T-cell (primary cell): ENCODE measurements around the gene OPTN. TPM values are rescaled to one million over a fixed set of nuclear protein-coding genes. Genes with fewer than 3 reads are reported as not detected.

ENCODE experiments used
- ATAC-seq, 4 experiments: fragments of 200-7000 bp in 3 of 4; fragments of 150-1000 bp in 1 of 4; cut with Tn5 transposase; replicated peaks in 1 of 4; 1 replicate in 3 of 4; 2 replicates in 1 of 4; pipeline ENCODE4 v1.10.0; 2021; ENCODE audit warnings: moderate library complexity in 3 of 4, mild to moderate bottlenecking in 2 of 4, moderate number of reproducible peaks in 1 of 4
- CTCF ChIA-PET, 2 donors: fragments of 300-600 bp; sonication (Branson Sonifier 250); formaldehyde crosslinking; loops; one replicate each; lab custom pipeline; 2022; ENCODE audit warnings: antibody characterized with exemption in 2 of 2; lab: Charles Lee
- POLR2A ChIA-PET, 2 donors: fragments of 300-600 bp; sonication (Branson Sonifier 250); formaldehyde crosslinking; loops; one replicate each; lab custom pipeline; 2022; ENCODE audit warnings: antibody characterized with exemption in 2 of 2; lab: Charles Lee
- DNase-seq, 35 experiments: peaks; one replicate each; pipeline versions ENCODE4 v3.0.0 to v3.0.0-alpha.2; 2013 to 2023
- H3K27ac ChIP-seq: one replicate; pipeline ENCODE4 v1.5.1; 2013; ENCODE audit warnings: low read length
- H3K27me3 ChIP-seq, 2 experiments: replicated peaks in 1 of 2; 1 replicate in 1 of 2; 2 replicates in 1 of 2; pipeline versions ENCODE4 v1.6.1 to v1.7.0; 2013; ENCODE audit warnings: low read length in 1 of 2, mixed read lengths in 1 of 2; ENCODE audit not compliant: control insufficient read depth in 2 of 2, insufficient read depth in 2 of 2; ENCODE audit errors: extremely low read depth in 1 of 2
- H3K36me3 ChIP-seq, 2 donors: 1 replicate in 1 of 2; 2 replicates in 1 of 2; pipeline versions ENCODE4 v1.6.1 to v1.7.0; 2013; ENCODE audit warnings: low read length in 1 of 2; ENCODE audit not compliant: control insufficient read depth in 2 of 2, insufficient read depth in 1 of 2; ENCODE audit errors: extremely low read depth in 1 of 2
- H3K4me1 ChIP-seq, 2 experiments: 1 replicate in 1 of 2; 2 replicates in 1 of 2; pipeline versions ENCODE4 v1.6.1 to v1.7.0; 2013; ENCODE audit warnings: low read length in 2 of 2, mixed read lengths in 1 of 2; ENCODE audit not compliant: insufficient read depth in 2 of 2, control insufficient read depth in 1 of 2; ENCODE audit errors: extremely low read depth in 1 of 2
- H3K4me3 ChIP-seq, 2 donors: 1 replicate in 1 of 2; 2 replicates in 1 of 2; pipeline versions ENCODE4 v1.5.1 to v1.7.0; 2013; ENCODE audit warnings: mild to moderate bottlenecking in 2 of 2, low read length in 1 of 2, moderate library complexity in 1 of 2; ENCODE audit not compliant: control insufficient read depth in 1 of 2; ENCODE audit errors: extremely low read depth in 1 of 2
- H3K9me3 ChIP-seq: 2 replicates; pipeline ENCODE4 v1.7.0; 2013
- H3K27ac Mint-ChIP-seq, 2 donors: one replicate each; pipeline ENCODE4 v1.8.0; 2020 to 2021; ENCODE audit warnings: mild to moderate bottlenecking in 2 of 2, mixed read lengths in 2 of 2
- H3K27me3 Mint-ChIP-seq, 2 donors: one replicate each; pipeline ENCODE4 v1.8.0; 2021 to 2022; ENCODE audit warnings: mixed read lengths in 2 of 2
- H3K36me3 Mint-ChIP-seq: one replicate; pipeline ENCODE4 v1.8.0; 2021; ENCODE audit warnings: mixed read lengths
- H3K4me1 Mint-ChIP-seq, 3 donors: one replicate each; pipeline ENCODE4 v1.8.0; 2020 to 2022; ENCODE audit warnings: mixed read lengths in 3 of 3, mild to moderate bottlenecking in 1 of 3
- H3K4me3 Mint-ChIP-seq, 3 donors: one replicate each; pipeline ENCODE4 v1.8.0; 2020 to 2022; ENCODE audit warnings: mild to moderate bottlenecking in 3 of 3, mixed read lengths in 3 of 3, moderate library complexity in 3 of 3
- H3K9me3 Mint-ChIP-seq, 3 donors: one replicate each; pipeline ENCODE4 v1.8.0; 2020 to 2022; ENCODE audit warnings: mixed read lengths in 3 of 3
- WGBS: methylation state at CpG from one replicate; pipeline ENCODE4 v1.1.5; 2013; ENCODE audit warnings: missing lambda C conversion rate; ENCODE audit not compliant: insufficient coverage; 5-methylcytosine and 5-hydroxymethylcytosine counted together
- total RNA-seq, 35 experiments: library from RNA in 6 of 35; stranded (reverse) in 6 of 35; fragments of 120-200 nt in 1 of 35; gene quantifications; one replicate each; pipeline versions ENCODE4 v1.2.1 to v1.2.4 and lab custom pipeline; 2013 to 2026

Gene OPTN
- total RNA-seq, 5 donors from 2014 or later (not counting 1 experiment from before 2014, with no cell fraction given) = 87.7 to 115 (median 94.9) TPM

- no peak overlapping the region for H3K27ac Mint-ChIP-seq
- no peaks in the 10 kb centered on the region for H3K9me3 ChIP-seq
- WGBS = 83% methylated on average over 1 of the region's 5 CpGs
- H3K36me3 Mint-ChIP-seq = no peaks in the 10 kb centered on the region
- ATAC-seq (no peak), DNase-seq (no peak)
- POLR2A ChIA-PET = no interaction called here
- no peaks in the 10 kb centered on the region for H3K4me1 Mint-ChIP-seq
- H3K27me3 ChIP-seq = peaks cover 0 to 9% of the 10 kb centered on the region in 2 experiments
- peaks cover 7 to 30% of the 10 kb centered on the region in 2 donors for H3K27me3 Mint-ChIP-seq
- no peak overlapping the region for H3K4me3 ChIP-seq
- CTCF ChIA-PET = no interaction called here
- H3K4me1 ChIP-seq = no peaks in the 10 kb centered on the region
- H3K9me3 Mint-ChIP-seq = no peaks in the 10 kb centered on the region
- H3K4me3 Mint-ChIP-seq = no peak overlapping the region
- no peak overlapping the region for H3K27ac ChIP-seq
- H3K36me3 ChIP-seq = no peaks in the 10 kb centered on the region
These were observed 37.2 kb upstream of the OPTN start for GRCh38 chr10:13062803-13063202.

- CTCF ChIA-PET = no interaction called here
- Histone ChIP-seq H3K4me3 (no peak overlapping the region), H3K27ac (no peak overlapping the region), H3K36me3 (no peaks in the 10 kb centered on the region), H3K4me1 (no peaks in the 10 kb centered on the region), H3K27me3 (peaks cover 0 to 6% of the 10 kb centered on the region in 2 experiments), H3K9me3 (no peaks in the 10 kb centered on the region)
- Mint-ChIP-seq H3K36me3 (no peaks in the 10 kb centered on the region), H3K9me3 (no peaks in the 10 kb centered on the region), H3K4me3 (no peak overlapping the region), H3K4me1 (no peaks in the 10 kb centered on the region), H3K27me3 (peaks cover 4 to 29% of the 10 kb centered on the region in 2 donors), H3K27ac (no peak overlapping the region)
- DNase-seq = no peak
- POLR2A ChIA-PET = no interaction called here
- ATAC-seq = no peak
- 46% methylated on average over 3 of the region's 6 CpGs for WGBS
These were observed 33.4 kb upstream of the OPTN start for GRCh38 chr10:13066527-13066926.

GRCh38 chr10:13067431-13067830 is 32.5 kb upstream of the OPTN start:
- CTCF ChIA-PET = no interaction called here
- H3K27me3 ChIP-seq = peaks cover 0 to 6% of the 10 kb centered on the region in 2 experiments
- Mint-ChIP-seq H3K9me3 (no peaks in the 10 kb centered on the region), H3K36me3 (no peaks in the 10 kb centered on the region), H3K27me3 (peaks cover 4 to 29% of the 10 kb centered on the region in 2 donors), H3K27ac (no peak overlapping the region), H3K4me1 (no peaks in the 10 kb centered on the region), H3K4me3 (no peak overlapping the region)
- POLR2A ChIA-PET = no interaction called here
- no peak overlapping the region for H3K4me3 ChIP-seq
- no peaks in the 10 kb centered on the region for H3K4me1 ChIP-seq
- ATAC-seq (no peak), DNase-seq (no peak)
- H3K9me3 ChIP-seq = no peaks in the 10 kb centered on the region
- 38% methylated on average over 1 of the region's 7 CpGs for WGBS
- no peaks in the 10 kb centered on the region for H3K36me3 ChIP-seq
- H3K27ac ChIP-seq = no peak overlapping the region

- no peaks in the 10 kb centered on the region for H3K9me3 Mint-ChIP-seq
- H3K36me3 Mint-ChIP-seq = no peaks in the 10 kb centered on the region
- H3K4me3 ChIP-seq = no peak overlapping the region
- H3K9me3 ChIP-seq = no peaks in the 10 kb centered on the region
- H3K36me3 ChIP-seq = no peaks in the 10 kb centered on the region
- H3K27me3 ChIP-seq = peaks cover 0 to 6% of the 10 kb centered on the region in 2 experiments
- CTCF ChIA-PET = no interaction called here
- DNase-seq (no peak), ATAC-seq (no peak)
- peaks cover 4 to 29% of the 10 kb centered on the region in 2 donors for H3K27me3 Mint-ChIP-seq
- H3K27ac ChIP-seq = no peak overlapping the region
- WGBS = no CpG with 5 or more reads among the region's 5 CpGs
- no peak overlapping the region for H3K4me3 Mint-ChIP-seq
- POLR2A ChIA-PET = no interaction called here
- no peak overlapping the region for H3K27ac Mint-ChIP-seq
- H3K4me1 Mint-ChIP-seq = no peaks in the 10 kb centered on the region
- H3K4me1 ChIP-seq = no peaks in the 10 kb centered on the region
These were observed 31.9 kb upstream of the OPTN start for GRCh38 chr10:13068071-13068470.

DNA sequence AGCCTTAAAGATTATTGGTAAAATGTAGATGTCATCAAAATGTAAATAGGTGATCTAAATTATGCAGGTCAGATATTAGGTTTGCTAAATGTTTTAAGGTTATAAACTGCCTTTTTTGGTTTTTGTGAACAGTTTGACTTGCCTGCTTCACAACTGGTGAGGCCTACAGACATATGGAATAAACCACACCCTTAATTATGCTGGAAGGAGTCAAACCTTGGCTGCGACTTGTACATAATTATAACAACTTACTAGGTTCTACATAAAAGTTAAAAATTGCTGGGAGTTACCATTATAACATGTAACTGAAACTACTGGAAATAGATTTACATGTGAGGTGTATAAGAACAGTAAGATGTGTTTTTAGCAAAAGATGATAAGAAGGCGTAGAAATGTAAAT is 31.5 kb upstream of the OPTN start:
- Histone ChIP-seq H3K36me3 (no peaks in the 10 kb centered on the region), H3K4me1 (no peaks in the 10 kb centered on the region), H3K9me3 (no peaks in the 10 kb centered on the region), H3K27me3 (peaks cover 0 to 8% of the 10 kb centered on the region in 2 experiments), H3K27ac (no peak overlapping the region), H3K4me3 (no peak overlapping the region)
- no peak for ATAC-seq
- Mint-ChIP-seq H3K36me3 (no peaks in the 10 kb centered on the region), H3K27me3 (peaks cover 4 to 26% of the 10 kb centered on the region in 2 donors), H3K9me3 (no peaks in the 10 kb centered on the region), H3K4me3 (no peak overlapping the region), H3K4me1 (no peaks in the 10 kb centered on the region), H3K27ac (no peak overlapping the region)
- DNase-seq = no peak
- WGBS = 100% methylated on average over 1 of the region's 2 CpGs
- ChIA-PET CTCF (no interaction called here), POLR2A (no interaction called here)

DNA sequence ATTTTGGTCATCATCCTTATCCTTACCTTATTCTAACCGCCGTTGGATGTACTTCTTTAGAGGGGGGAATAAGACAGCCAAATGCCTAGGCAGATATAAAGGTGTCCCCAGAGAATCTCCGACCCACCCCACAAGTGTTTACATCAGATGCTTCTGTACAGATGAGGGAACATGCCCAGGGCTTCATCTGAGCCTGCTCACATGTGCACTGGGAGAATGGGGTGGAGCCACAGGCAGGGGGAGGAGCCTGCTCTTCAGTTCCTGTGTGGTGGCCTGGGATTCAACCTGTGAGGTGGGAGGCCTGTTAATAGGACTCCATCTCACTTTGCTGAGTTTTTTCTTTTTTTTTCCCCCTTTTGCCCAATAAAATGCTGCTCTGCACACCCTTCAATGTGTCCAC is 27.6 kb upstream of the OPTN start:
- no peaks in the 10 kb centered on the region for H3K4me1 ChIP-seq
- no peaks in the 10 kb centered on the region for H3K36me3 Mint-ChIP-seq
- no peaks in the 10 kb centered on the region for H3K36me3 ChIP-seq
- no CpG with 5 or more reads among the region's 3 CpGs for WGBS
- no peak overlapping the region for H3K4me3 Mint-ChIP-seq
- peaks cover 0 to 16% of the 10 kb centered on the region in 2 experiments for H3K27me3 ChIP-seq
- H3K9me3 Mint-ChIP-seq = no peaks in the 10 kb centered on the region
- DNase-seq (no peak), ATAC-seq (no peak)
- H3K9me3 ChIP-seq = no peaks in the 10 kb centered on the region
- H3K27me3 Mint-ChIP-seq = peaks cover 22 to 27% of the 10 kb centered on the region in 2 donors
- CTCF ChIA-PET = no interaction called here
- no peak overlapping the region for H3K27ac ChIP-seq
- no peak overlapping the region for H3K4me3 ChIP-seq
- peaks cover 0 to 3% (median 0%) of the 10 kb centered on the region in 3 donors for H3K4me1 Mint-ChIP-seq
- no peak overlapping the region for H3K27ac Mint-ChIP-seq
- POLR2A ChIA-PET = no interaction called here
